ENCODE measurements around the gene DAP. TPM values are rescaled to one million over a fixed set of nuclear protein-coding genes. Genes with fewer than 3 reads are reported as not detected.

Gene DAP
- total RNA-seq, 2 donors from 2014 or later = 34.6 to 65.8 TPM

- Histone ChIP-seq H3K27me3 (no peaks in the 10 kb centered on the region), H3K4me3 (no peak overlapping the region), H3K4me1 (no peaks in the 10 kb centered on the region), H3K9me3 (no peaks in the 10 kb centered on the region), H3K27ac (no peak overlapping the region), H3K36me3 (peaks cover 12% of the 10 kb centered on the region)
- DNase-seq (ENCODE audit: low spot score) = no peak
- TF ChIP-seq CTCF (IDR thresholded peaks at IDR 0.05) = no peak
Observed at GRCh38 chr5:10674582-10674981, 86.5 kb downstream of the DAP start.

GRCh38 chr5:10674096-10674495 is 86.9 kb downstream of the DAP start:
- Histone ChIP-seq H3K4me1 (no peaks in the 10 kb centered on the region), H3K27ac (no peak overlapping the region), H3K27me3 (no peaks in the 10 kb centered on the region), H3K36me3 (peaks cover 11% of the 10 kb centered on the region), H3K9me3 (no peaks in the 10 kb centered on the region), H3K4me3 (no peak overlapping the region)
- no peak for DNase-seq (ENCODE audit: low spot score)
- TF ChIP-seq CTCF (IDR thresholded peaks at IDR 0.05) = no peak

GRCh38 chr5:10673407-10673806 is 87.6 kb downstream of the DAP start:
- Histone ChIP-seq H3K4me3 (no peak overlapping the region), H3K4me1 (no peaks in the 10 kb centered on the region), H3K36me3 (peaks cover 10% of the 10 kb centered on the region), H3K27me3 (no peaks in the 10 kb centered on the region), H3K9me3 (no peaks in the 10 kb centered on the region), H3K27ac (no peak overlapping the region)
- TF ChIP-seq CTCF (IDR thresholded peaks at IDR 0.05) = no peak
- no peak for DNase-seq (ENCODE audit: low spot score)

GRCh38 chr5:10673017-10673389 is 88.0 kb downstream of the DAP start:
- TF ChIP-seq CTCF (IDR thresholded peaks at IDR 0.05) = no peak
- peaks cover 6% of the 10 kb centered on the region for H3K36me3 ChIP-seq
- H3K4me1 ChIP-seq = no peaks in the 10 kb centered on the region
- no peaks in the 10 kb centered on the region for H3K9me3 ChIP-seq
- H3K4me3 ChIP-seq = no peak overlapping the region
- H3K27ac ChIP-seq = no peak overlapping the region
- H3K27me3 ChIP-seq = no peaks in the 10 kb centered on the region
- no peak for DNase-seq (ENCODE audit: low spot score)

GRCh38 chr5:10672146-10673016 is 88.7 kb downstream of the DAP start:
- Histone ChIP-seq H3K9me3 (no peaks in the 10 kb centered on the region), H3K4me1 (no peaks in the 10 kb centered on the region), H3K4me3 (no peak overlapping the region), H3K27me3 (no peaks in the 10 kb centered on the region), H3K27ac (no peak overlapping the region), H3K36me3 (no peaks in the 10 kb centered on the region)
- no peak for TF ChIP-seq CTCF (IDR thresholded peaks at IDR 0.05)
- DNase-seq (ENCODE audit: low spot score) = no peak
